Fibroblast of villous mesenchyme (primary cell): ENCODE results near the gene RGS13. TPM values are rescaled to one million over a fixed set of nuclear protein-coding genes. Genes with fewer than 3 reads are reported as not detected.

ENCODE experiments used
- DNase-seq: peaks from one replicate; pipeline ENCODE4 v3.0.0-alpha.2; 2010; ENCODE audit warnings: low read depth
- H3K4me3 ChIP-seq: 2 replicates; pipeline ENCODE4 v1.5.1; 2011; ENCODE audit warnings: low read depth, mild to moderate bottlenecking, low read length
- total RNA-seq: library from RNA; depleted of rRNA; stranded (reverse); fragments of >200 nt; gene quantifications from 2 replicates; pipeline ENCODE4 v1.2.3, GENCODE V29; 2012
- TF ChIP-seq, protein P1 (sequence below): IDR thresholded peaks from 2 replicates; pipeline ENCODE4 v1.5.1; 2012; ENCODE audit warnings: low read depth, mild to moderate bottlenecking, low read length; ENCODE audit not compliant: insufficient read depth

Gene RGS13, protein sequence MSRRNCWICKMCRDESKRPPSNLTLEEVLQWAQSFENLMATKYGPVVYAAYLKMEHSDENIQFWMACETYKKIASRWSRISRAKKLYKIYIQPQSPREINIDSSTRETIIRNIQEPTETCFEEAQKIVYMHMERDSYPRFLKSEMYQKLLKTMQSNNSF
- not detected in 2 replicates for total RNA-seq

DNA sequence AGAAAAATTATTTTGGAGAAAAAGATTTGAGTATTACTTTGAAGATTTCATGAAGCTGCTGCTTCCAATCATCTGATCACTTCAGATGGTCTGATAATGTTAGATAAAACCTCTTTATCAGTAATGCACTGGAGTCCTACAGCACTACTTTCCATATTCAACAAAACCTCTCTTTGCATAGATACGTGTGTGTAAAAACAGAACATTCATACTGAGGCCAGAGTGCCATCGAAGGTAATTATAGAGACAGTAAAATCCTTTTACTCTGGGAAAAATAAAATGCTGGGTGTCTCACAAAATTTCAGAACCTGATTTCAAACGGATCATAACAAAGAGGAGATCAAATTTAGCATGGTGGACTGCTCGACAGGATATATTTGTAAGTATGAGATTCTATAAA, at the start of gene RGS13:
RGS13 (plus strand) TSS at position 209 of the 400 bp plus-strand sequence. CDS start 8,188 bp downstream, outside the sequence.
- DNase-seq: no peak
- TF ChIP-seq, protein P1, sequence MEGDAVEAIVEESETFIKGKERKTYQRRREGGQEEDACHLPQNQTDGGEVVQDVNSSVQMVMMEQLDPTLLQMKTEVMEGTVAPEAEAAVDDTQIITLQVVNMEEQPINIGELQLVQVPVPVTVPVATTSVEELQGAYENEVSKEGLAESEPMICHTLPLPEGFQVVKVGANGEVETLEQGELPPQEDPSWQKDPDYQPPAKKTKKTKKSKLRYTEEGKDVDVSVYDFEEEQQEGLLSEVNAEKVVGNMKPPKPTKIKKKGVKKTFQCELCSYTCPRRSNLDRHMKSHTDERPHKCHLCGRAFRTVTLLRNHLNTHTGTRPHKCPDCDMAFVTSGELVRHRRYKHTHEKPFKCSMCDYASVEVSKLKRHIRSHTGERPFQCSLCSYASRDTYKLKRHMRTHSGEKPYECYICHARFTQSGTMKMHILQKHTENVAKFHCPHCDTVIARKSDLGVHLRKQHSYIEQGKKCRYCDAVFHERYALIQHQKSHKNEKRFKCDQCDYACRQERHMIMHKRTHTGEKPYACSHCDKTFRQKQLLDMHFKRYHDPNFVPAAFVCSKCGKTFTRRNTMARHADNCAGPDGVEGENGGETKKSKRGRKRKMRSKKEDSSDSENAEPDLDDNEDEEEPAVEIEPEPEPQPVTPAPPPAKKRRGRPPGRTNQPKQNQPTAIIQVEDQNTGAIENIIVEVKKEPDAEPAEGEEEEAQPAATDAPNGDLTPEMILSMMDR: no peak
- H3K4me3 ChIP-seq: no peak within 1 kb of the TSS

DNA sequence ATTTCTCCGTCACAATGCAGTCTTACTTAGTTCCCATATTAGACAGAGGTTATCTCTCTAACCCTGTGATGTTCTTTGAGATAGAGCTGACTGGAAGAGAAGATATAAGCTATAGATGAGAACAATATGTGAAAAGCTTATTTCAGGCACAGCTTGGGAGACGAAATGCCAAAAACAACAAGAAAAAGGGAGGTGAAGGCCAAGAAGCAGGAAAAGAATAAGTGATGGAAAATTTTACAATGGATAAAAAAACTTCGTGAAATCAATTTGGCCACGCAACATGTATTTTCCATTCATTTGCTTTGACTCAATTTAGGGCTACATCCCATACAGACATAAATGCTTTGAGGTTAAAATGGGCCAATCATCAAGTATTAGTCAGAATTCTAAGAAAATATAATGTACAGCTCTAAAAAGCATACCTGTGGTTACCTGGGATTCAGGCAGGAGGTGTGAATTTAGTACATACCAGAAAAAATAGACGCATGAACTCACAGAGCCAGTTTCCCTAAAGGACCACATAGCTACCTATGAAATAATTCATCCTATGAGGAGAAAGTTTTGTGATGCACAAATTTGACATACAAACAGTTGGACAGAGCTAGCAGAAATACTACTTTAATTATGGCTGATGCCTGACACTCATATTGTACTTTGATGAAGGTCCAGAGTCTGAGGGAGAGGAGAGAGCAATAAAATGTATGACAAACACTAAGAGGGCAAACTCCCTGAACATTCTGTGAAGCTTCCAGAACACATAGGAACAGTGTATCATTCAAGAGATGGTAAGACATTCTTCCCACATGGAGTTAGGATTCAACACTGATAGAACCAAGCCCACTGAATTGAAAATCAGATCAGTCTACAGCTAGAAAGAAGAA, 48.3 kb upstream of the RGS13 start:
- TF ChIP-seq, protein P1: no peak

DNA sequence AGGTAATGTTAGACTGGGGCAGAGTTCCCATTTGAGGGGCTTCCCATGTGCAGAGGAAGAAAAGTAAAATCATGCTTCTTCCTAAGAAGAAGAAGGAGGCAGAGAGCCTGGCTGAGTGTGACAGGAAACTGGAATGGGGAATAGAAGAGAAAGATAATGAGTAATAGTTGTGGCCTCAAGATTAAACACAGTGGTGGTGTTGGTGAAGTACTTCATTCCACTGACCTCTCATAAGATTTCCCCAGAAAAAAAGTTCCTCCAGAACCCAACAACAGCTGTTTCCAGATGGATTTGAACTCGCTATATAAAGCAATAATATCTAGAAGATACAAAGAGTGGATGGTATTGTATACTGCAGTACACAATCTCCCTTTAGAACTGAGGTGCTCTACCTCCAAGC, 47.4 kb upstream of the RGS13 start:
- TF ChIP-seq, protein P1: no peak
- peak; percentile 46 for DNase-seq
- no peak overlapping the region for H3K4me3 ChIP-seq

More for the DNA sequence above, 48.3 kb upstream of the RGS13 start:
- no peak for DNase-seq
- no peak overlapping the region for H3K4me3 ChIP-seq

DNA sequence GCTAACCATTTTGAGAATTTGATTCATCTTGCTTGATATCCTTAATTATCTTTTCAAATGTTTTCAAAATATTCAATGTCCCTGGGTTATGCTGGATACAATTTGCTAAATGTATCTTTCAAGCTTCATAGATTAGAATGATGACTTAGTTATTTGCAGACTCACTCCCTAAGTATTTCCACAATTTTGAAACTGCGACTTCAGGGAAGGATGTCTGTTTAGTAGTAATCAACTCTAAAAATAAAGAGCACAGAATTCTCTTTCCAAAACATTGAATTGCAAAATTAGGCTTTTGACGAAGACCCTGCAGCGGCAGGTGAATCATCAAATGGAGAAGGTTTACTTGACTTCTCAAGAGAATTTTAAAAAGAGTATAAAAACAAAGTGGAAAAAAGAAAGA, 46.1 kb upstream of the RGS13 start:
- no peak overlapping the region for H3K4me3 ChIP-seq
- peak; percentile 49 for DNase-seq
- TF ChIP-seq, protein P1: no peak

DNA sequence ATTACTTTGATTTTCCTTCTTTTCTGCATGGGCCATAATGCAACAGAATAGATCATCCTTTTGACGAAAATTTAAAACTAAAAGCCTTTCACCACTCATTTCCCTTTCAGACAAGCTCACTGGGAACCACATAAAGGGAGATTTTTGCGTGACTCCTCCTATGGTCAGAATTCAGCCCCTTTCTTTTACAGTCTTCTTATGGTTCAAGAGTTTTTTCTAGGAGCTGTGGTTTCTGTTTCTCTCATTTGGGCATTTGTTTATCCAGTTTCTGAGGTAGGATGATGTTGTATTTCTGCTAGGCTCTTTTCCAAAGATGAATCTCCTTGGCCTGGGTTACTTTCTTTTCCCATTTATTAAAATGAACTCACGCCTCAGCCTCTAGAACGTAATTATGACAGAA, 43.4 kb upstream of the RGS13 start:
- TF ChIP-seq, protein P1: no peak
- no peak overlapping the region for H3K4me3 ChIP-seq
- DNase-seq: peak; percentile 28

DNA sequence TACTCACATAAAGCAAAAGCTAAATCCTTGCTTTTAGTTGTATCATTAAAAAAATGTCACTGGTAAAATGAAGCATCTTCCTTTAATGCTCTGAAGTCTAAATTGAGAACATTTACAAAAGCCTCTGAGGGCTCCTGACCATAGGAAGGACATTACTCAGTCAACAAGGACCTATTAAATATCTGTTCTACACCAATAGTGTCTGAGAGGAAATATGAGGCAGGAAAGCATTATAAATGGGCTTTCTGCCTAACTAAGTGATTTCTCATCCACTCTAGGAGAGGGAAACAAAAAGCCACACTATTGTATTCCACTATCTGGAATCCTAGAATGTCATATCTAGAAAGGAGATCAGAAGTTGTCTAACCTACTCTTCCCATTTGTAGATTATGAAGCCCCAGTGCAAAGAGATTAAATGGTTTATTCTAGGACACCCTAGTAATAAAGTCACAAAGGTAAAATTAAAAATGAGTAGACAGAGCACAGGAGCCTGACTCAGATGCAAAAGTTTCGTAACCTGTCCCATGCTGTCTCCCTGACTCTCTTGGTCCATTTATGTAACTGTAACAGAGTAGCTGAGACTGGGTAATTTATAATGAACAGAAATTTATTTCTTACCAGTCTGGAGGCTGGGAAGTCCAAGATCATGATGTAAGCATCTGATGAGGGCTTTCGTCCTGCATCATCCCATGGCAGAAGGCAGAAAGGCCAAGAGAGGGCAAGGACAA, 42.8 kb upstream of the RGS13 start:
- DNase-seq: peak; percentile 40
- TF ChIP-seq, protein P1: no peak
- no peak overlapping the region for H3K4me3 ChIP-seq
